ENCODE measurements around the gene PCDHB14. TPM values are rescaled to one million over a fixed set of nuclear protein-coding genes. Genes with fewer than 3 reads are reported as not detected.
"Not testable (repeated sequence)": the region's sequence is repeated elsewhere in the genome, so short reads cannot be mapped to it uniquely, and the experiment has no call there.

Gene PCDHB14
- polyA plus RNA-seq, 3 donors, result not detected

GRCh38 chr5:141224844-141225243, 1.7 kb downstream of the PCDHB14 start:
- H2AFZ ChIP-seq (ENCODE audit: insufficient read depth, low read depth, low read length, poor library complexity, severe bottlenecking); H3K27ac ChIP-seq (ENCODE audit: low read depth in 1 of 2, low read length in 2 of 2); intact Hi-C loops (cut with micrococcal nuclease); H3K4me2 ChIP-seq (replicated peaks; ENCODE audit: extremely low read depth, low read length, poor library complexity, severe bottlenecking); H3K36me3 ChIP-seq (replicated peaks in 1 of 2; ENCODE audit: control insufficient read depth in 1 of 2, insufficient read depth in 2 of 2, low read length in 2 of 2); DNase-seq; H3K36me3 Mint-ChIP-seq; H3K4me3 ChIP-seq (replicated peaks in 1 of 3; ENCODE audit: low read depth in 2 of 3, low read length in 3 of 3); H3K4me1 Mint-ChIP-seq; H3K4me1 ChIP-seq (ENCODE audit: control insufficient read depth in 1 of 2, insufficient read depth in 2 of 2, low read length in 2 of 2); H3K9ac ChIP-seq (ENCODE audit: insufficient read depth, low read length, poor library complexity, severe bottlenecking); H3K79me2 ChIP-seq (ENCODE audit: insufficient read depth, low read length); H4K20me1 ChIP-seq (ENCODE audit: insufficient read depth, low read length): not testable (repeated sequence)
- H3K27me3 ChIP-seq (ENCODE audit: control insufficient read depth in 2 of 2, insufficient read depth in 2 of 2, low read length in 2 of 2), result peaks cover 2 to 16% of the 10 kb centered on the region in 2 donors
- Mint-ChIP-seq H3K27me3 (ENCODE audit: low read depth in 3 of 3) (peaks cover 14 to 27% (median 20%) of the 10 kb centered on the region in 3 donors), H3K9me3 (peaks cover 18 to 37% (median 31%) of the 10 kb centered on the region in 7 donors), H3K27ac (peak overlapping the region in 1 of 7 donors; percentile 27), H3K4me3 (peak overlapping the region in 1 of 2 donors; percentile 35)
- WGBS (ENCODE audit: insufficient coverage), result 13% methylated on average over 13 of the region's 40 CpGs
- H3K9me3 ChIP-seq (replicated peaks in 1 of 2; ENCODE audit: control insufficient read depth in 1 of 2, insufficient read depth in 1 of 2, low read length in 2 of 2), result peaks cover 18% of the 10 kb centered on the region in 2 donors

- H3K4me2 ChIP-seq (replicated peaks; ENCODE audit: extremely low read depth, low read length, poor library complexity, severe bottlenecking); H3K9ac ChIP-seq (ENCODE audit: insufficient read depth, low read length, poor library complexity, severe bottlenecking); H3K27ac ChIP-seq (ENCODE audit: low read depth in 1 of 2, low read length in 2 of 2); H3K79me2 ChIP-seq (ENCODE audit: insufficient read depth, low read length); DNase-seq; intact Hi-C loops (cut with micrococcal nuclease); H3K36me3 Mint-ChIP-seq; H2AFZ ChIP-seq (ENCODE audit: insufficient read depth, low read depth, low read length, poor library complexity, severe bottlenecking); H3K4me1 ChIP-seq (ENCODE audit: control insufficient read depth in 1 of 2, insufficient read depth in 2 of 2, low read length in 2 of 2); H3K36me3 ChIP-seq (replicated peaks in 1 of 2; ENCODE audit: control insufficient read depth in 1 of 2, insufficient read depth in 2 of 2, low read length in 2 of 2); H3K27ac Mint-ChIP-seq; H3K4me3 ChIP-seq (replicated peaks in 1 of 3; ENCODE audit: low read depth in 2 of 3, low read length in 3 of 3); H4K20me1 ChIP-seq (ENCODE audit: insufficient read depth, low read length); H3K4me3 Mint-ChIP-seq; H3K4me1 Mint-ChIP-seq: not testable (repeated sequence)
- H3K27me3 Mint-ChIP-seq (ENCODE audit: low read depth in 3 of 3), result peaks cover 12 to 27% (median 20%) of the 10 kb centered on the region in 3 donors
- 41% methylated on average over 12 of the region's 30 CpGs for WGBS (ENCODE audit: insufficient coverage)
- Histone ChIP-seq H3K9me3 (replicated peaks in 1 of 2; ENCODE audit: control insufficient read depth in 1 of 2, insufficient read depth in 1 of 2, low read length in 2 of 2) (peaks cover 18% of the 10 kb centered on the region in 2 donors), H3K27me3 (ENCODE audit: control insufficient read depth in 2 of 2, insufficient read depth in 2 of 2, low read length in 2 of 2) (peaks cover 2 to 16% of the 10 kb centered on the region in 2 donors)
- peaks cover 18 to 37% (median 32%) of the 10 kb centered on the region in 7 donors for H3K9me3 Mint-ChIP-seq
Measured at GRCh38 chr5:141225421-141225820, 2.3 kb downstream of the PCDHB14 start.

- intact Hi-C loops (cut with micrococcal nuclease), result no loop called here
- H3K27me3 Mint-ChIP-seq (ENCODE audit: low read depth in 3 of 3), result peaks cover 16 to 25% (median 22%) of the 10 kb centered on the region in 3 donors
- H2AFZ ChIP-seq (ENCODE audit: insufficient read depth, low read depth, low read length, poor library complexity, severe bottlenecking), result no peak overlapping the region
Measured at GRCh38 chr5:141234109-141234667, 11.0 kb downstream of the PCDHB14 start.

More at GRCh38 chr5:141234109-141234667, 11.0 kb downstream of the PCDHB14 start:
- no peak for DNase-seq
- Mint-ChIP-seq H3K4me1 (no peaks in the 10 kb centered on the region), H3K36me3 (peaks cover 3% of the 10 kb centered on the region in 2 donors), H3K27ac (peak overlapping the region in 1 of 7 donors; percentile 20), H3K4me3 (peak overlapping the region in 1 of 2 donors; percentile 62), H3K9me3 (peaks cover 26 to 61% (median 45%) of the 10 kb centered on the region in 7 donors)
- 7% methylated on average over 12 of the region's 15 CpGs for WGBS (ENCODE audit: insufficient coverage)
- H3K36me3 ChIP-seq (replicated peaks in 1 of 2; ENCODE audit: control insufficient read depth in 1 of 2, insufficient read depth in 2 of 2, low read length in 2 of 2), result no peaks in the 10 kb centered on the region
- no peaks in the 10 kb centered on the region for H4K20me1 ChIP-seq (ENCODE audit: insufficient read depth, low read length)
- H3K4me3 ChIP-seq (replicated peaks in 1 of 3; ENCODE audit: low read depth in 2 of 3, low read length in 3 of 3), result no peak overlapping the region
- H3K27ac ChIP-seq (ENCODE audit: low read depth in 1 of 2, low read length in 2 of 2), result no peak overlapping the region
- no peaks in the 10 kb centered on the region for H3K79me2 ChIP-seq (ENCODE audit: insufficient read depth, low read length)
- peaks cover 5 to 24% of the 10 kb centered on the region in 2 donors for H3K27me3 ChIP-seq (ENCODE audit: control insufficient read depth in 2 of 2, insufficient read depth in 2 of 2, low read length in 2 of 2)
- H3K4me2 ChIP-seq (replicated peaks; ENCODE audit: extremely low read depth, low read length, poor library complexity, severe bottlenecking), result no peak overlapping the region
- no peak overlapping the region for H3K9ac ChIP-seq (ENCODE audit: insufficient read depth, low read length, poor library complexity, severe bottlenecking)
- no peak for TF ChIP-seq CTCF (IDR thresholded peaks at IDR 0.05)
- peaks cover 33 to 53% of the 10 kb centered on the region in 2 donors for H3K9me3 ChIP-seq (replicated peaks in 1 of 2; ENCODE audit: control insufficient read depth in 1 of 2, insufficient read depth in 1 of 2, low read length in 2 of 2)
- no peaks in the 10 kb centered on the region for H3K4me1 ChIP-seq (ENCODE audit: control insufficient read depth in 1 of 2, insufficient read depth in 2 of 2, low read length in 2 of 2)

Measured in CD14-positive monocyte (primary cell).